CD4-positive, alpha-beta memory T cell (primary cell): ENCODE results near the gene MYO7A. TPM values are rescaled to one million over a fixed set of nuclear protein-coding genes. Genes with fewer than 3 reads are reported as not detected.

Source experiments
- CTCF ChIA-PET: fragments of 350-600 bp; sonication (Branson Sonifier 250); formaldehyde crosslinking; loops from one replicate; lab custom pipeline; 2021; ENCODE audit warnings: inconsistent platforms; ENCODE audit not compliant: partially characterized antibody; lab: Charles Lee
- POLR2A ChIA-PET: fragments of 350-600 bp; sonication (Branson Sonifier 250); formaldehyde crosslinking; loops from one replicate; lab custom pipeline; 2021; ENCODE audit not compliant: partially characterized antibody; lab: Charles Lee
- DNase-seq, 5 donors: peaks; one replicate each; pipeline versions ENCODE4 v3.0.0 to v3.0.0-alpha.2; 2020 to 2022; ENCODE audit warnings: mixed read lengths in 1 of 5
- H3K27ac ChIP-seq: one replicate; pipeline ENCODE4 v1.7.0; 2013; ENCODE audit warnings: low read depth, low read length
- H3K27me3 ChIP-seq: 2 replicates; pipeline ENCODE4 v1.7.0; 2013; ENCODE audit warnings: mild to moderate bottlenecking, low read length, moderate library complexity; ENCODE audit not compliant: insufficient read depth
- H3K36me3 ChIP-seq: 2 replicates; pipeline ENCODE4 v1.7.0; 2013; ENCODE audit warnings: mild to moderate bottlenecking, low read length, moderate library complexity; ENCODE audit not compliant: insufficient read depth
- H3K4me1 ChIP-seq: 2 replicates; pipeline ENCODE4 v1.7.0; 2013; ENCODE audit warnings: mild to moderate bottlenecking, low read length, moderate library complexity; ENCODE audit not compliant: insufficient read depth
- H3K4me3 ChIP-seq, 2 donors: one replicate each; pipeline ENCODE4 v1.7.0; 2013; ENCODE audit warnings: low read length in 2 of 2, mild to moderate bottlenecking in 1 of 2
- H3K9me3 ChIP-seq, 2 donors: one replicate each; pipeline ENCODE4 v1.7.0; 2013; ENCODE audit warnings: low read length in 2 of 2, control low read depth in 1 of 2; ENCODE audit not compliant: control insufficient read depth in 1 of 2
- H3K27ac Mint-ChIP-seq, 7 donors: one replicate each; pipeline ENCODE4 v1.8.0; 2020 to 2021; ENCODE audit warnings: mixed read lengths in 7 of 7, mild to moderate bottlenecking in 6 of 7, inconsistent platforms in 3 of 7, moderate library complexity in 3 of 7
- H3K27me3 Mint-ChIP-seq, 2 donors: one replicate each; pipeline ENCODE4 v1.8.0; 2020 to 2021; ENCODE audit warnings: mixed read lengths in 2 of 2
- H3K36me3 Mint-ChIP-seq, 2 donors: one replicate each; pipeline ENCODE4 v1.8.0; 2020 to 2021; ENCODE audit warnings: mixed read lengths in 2 of 2, inconsistent platforms in 1 of 2, mild to moderate bottlenecking in 1 of 2
- H3K4me1 Mint-ChIP-seq, 4 donors: one replicate each; pipeline ENCODE4 v1.8.0; 2020 to 2021; ENCODE audit warnings: mixed read lengths in 4 of 4, mild to moderate bottlenecking in 1 of 4
- H3K4me3 Mint-ChIP-seq, 8 donors: one replicate each; pipeline ENCODE4 v1.8.0; 2020 to 2021; ENCODE audit warnings: mixed read lengths in 8 of 8, mild to moderate bottlenecking in 7 of 8, moderate library complexity in 6 of 8, inconsistent platforms in 3 of 8
- H3K9me3 Mint-ChIP-seq, 8 donors: one replicate each; pipeline ENCODE4 v1.8.0; 2020 to 2021; ENCODE audit warnings: mixed read lengths in 8 of 8, mild to moderate bottlenecking in 5 of 8, inconsistent platforms in 3 of 8, moderate library complexity in 1 of 8
- intact Hi-C: fragments of 100-400 bp; cut with micrococcal nuclease; formaldehyde crosslinking; loops from one replicate; pipeline ENCODE4 v1.15.1; 2023
- polyA plus RNA-seq, 2 donors: library from polyadenylated mRNA; unstranded; fragments of 300-500 nt; fragmentation: Illumina TruSeq; gene quantifications; one replicate each; pipeline ENCODE4 v1.2.3, GENCODE V29; 2021
- total RNA-seq, 2 experiments: library from RNA; stranded (reverse); gene quantifications; one replicate each; pipeline ENCODE4 v1.2.3, GENCODE V29; 2021

The MYO7A gene
- total and polyA plus RNA-seq, 4 experiments from 2014 or later = 0.20 to 0.47 (median 0.24) TPM; not detected in 1

- no peaks in the 10 kb centered on the region for H3K4me1 ChIP-seq
- Mint-ChIP-seq H3K27ac (no peak overlapping the region), H3K27me3 (peaks cover 0 to 4% of the 10 kb centered on the region in 2 donors), H3K4me1 (no peaks in the 10 kb centered on the region), H3K4me3 (no peak overlapping the region), H3K9me3 (peaks cover 0 to 9% (median 0%) of the 10 kb centered on the region in 8 donors), H3K36me3 (no peaks in the 10 kb centered on the region)
- no peak overlapping the region for H3K27ac ChIP-seq
- no peaks in the 10 kb centered on the region for H3K27me3 ChIP-seq
- H3K9me3 ChIP-seq = no peaks in the 10 kb centered on the region
- intact Hi-C loops = no loop called here
- DNase-seq = no peak
- ChIA-PET CTCF (no interaction called here), POLR2A (no interaction called here)
- H3K4me3 ChIP-seq = no peak overlapping the region
- H3K36me3 ChIP-seq = no peaks in the 10 kb centered on the region
Observed at GRCh38 chr11:77215106-77215505, 87.1 kb downstream of the MYO7A start.

- intact Hi-C loops = no loop called here
- H3K36me3 ChIP-seq = no peaks in the 10 kb centered on the region
- Mint-ChIP-seq H3K27me3 (peaks cover 2 to 13% of the 10 kb centered on the region in 2 donors), H3K4me1 (no peaks in the 10 kb centered on the region), H3K27ac (no peak overlapping the region), H3K4me3 (no peak overlapping the region), H3K36me3 (no peaks in the 10 kb centered on the region), H3K9me3 (peaks cover 0 to 11% (median 0%) of the 10 kb centered on the region in 8 donors)
- no peak overlapping the region for H3K4me3 ChIP-seq
- ChIA-PET POLR2A (no interaction called here), CTCF (no interaction called here)
- no peak for DNase-seq
- H3K27me3 ChIP-seq = no peaks in the 10 kb centered on the region
- H3K9me3 ChIP-seq = no peaks in the 10 kb centered on the region
- H3K27ac ChIP-seq = no peak overlapping the region
- H3K4me1 ChIP-seq = no peaks in the 10 kb centered on the region
Observed at GRCh38 chr11:77217156-77217555, 89.1 kb downstream of the MYO7A start.

GRCh38 chr11:77223797-77224196 lies 95.8 kb downstream of the MYO7A start:
- Histone ChIP-seq H3K27me3 (no peaks in the 10 kb centered on the region), H3K4me1 (no peaks in the 10 kb centered on the region), H3K4me3 (no peak overlapping the region), H3K36me3 (no peaks in the 10 kb centered on the region), H3K9me3 (no peaks in the 10 kb centered on the region), H3K27ac (no peak overlapping the region)
- Mint-ChIP-seq H3K27ac (no peak overlapping the region), H3K4me1 (no peaks in the 10 kb centered on the region), H3K9me3 (peaks cover 0 to 14% (median under 1%) of the 10 kb centered on the region in 8 donors), H3K36me3 (no peaks in the 10 kb centered on the region), H3K4me3 (no peak overlapping the region), H3K27me3 (peaks cover 14 to 37% of the 10 kb centered on the region in 2 donors)
- no peak for DNase-seq
- intact Hi-C loops = no loop called here
- ChIA-PET POLR2A (no interaction called here), CTCF (no interaction called here)

GRCh38 chr11:77230878-77231605 lies 103.0 kb downstream of the MYO7A start:
- Histone ChIP-seq H3K27ac (no peak overlapping the region), H3K4me3 (no peak overlapping the region), H3K27me3 (no peaks in the 10 kb centered on the region), H3K9me3 (no peaks in the 10 kb centered on the region), H3K36me3 (no peaks in the 10 kb centered on the region), H3K4me1 (no peaks in the 10 kb centered on the region)
- Mint-ChIP-seq H3K9me3 (peaks cover 0 to 5% (median 0%) of the 10 kb centered on the region in 8 donors), H3K4me3 (no peak overlapping the region), H3K4me1 (no peaks in the 10 kb centered on the region), H3K36me3 (no peaks in the 10 kb centered on the region), H3K27me3 (peaks cover 9 to 15% of the 10 kb centered on the region in 2 donors), H3K27ac (no peak overlapping the region)
- CTCF ChIA-PET = no interaction called here
- POLR2A ChIA-PET = no interaction called here
- intact Hi-C loops = no loop called here
- DNase-seq = no peak

- CTCF ChIA-PET = no interaction called here
- Histone ChIP-seq H3K9me3 (no peaks in the 10 kb centered on the region), H3K27ac (no peak overlapping the region), H3K27me3 (no peaks in the 10 kb centered on the region), H3K4me1 (no peaks in the 10 kb centered on the region), H3K4me3 (no peak overlapping the region), H3K36me3 (no peaks in the 10 kb centered on the region)
- intact Hi-C loops = no loop called here
- POLR2A ChIA-PET = no interaction called here
- H3K27me3 Mint-ChIP-seq = peaks cover 9 to 12% of the 10 kb centered on the region in 2 donors
- no peaks in the 10 kb centered on the region for H3K4me1 Mint-ChIP-seq
- peaks cover 0 to 5% (median 0%) of the 10 kb centered on the region in 8 donors for H3K9me3 Mint-ChIP-seq
- no peak overlapping the region for H3K27ac Mint-ChIP-seq
- no peak for DNase-seq
- no peaks in the 10 kb centered on the region for H3K36me3 Mint-ChIP-seq
- no peak overlapping the region for H3K4me3 Mint-ChIP-seq
Observed at GRCh38 chr11:77231800-77232199, 103.8 kb downstream of the MYO7A start.

GRCh38 chr11:77232242-77232641 lies 104.2 kb downstream of the MYO7A start:
- CTCF ChIA-PET = interaction anchor here (1.0 kb wide), 1 partner anchor 105 kb away, joined by 3 read pairs; no protein-coding TSS in a partner anchor

GRCh38 chr11:77233011-77233410 lies 105.0 kb downstream of the MYO7A start:
- H3K36me3 Mint-ChIP-seq = no peaks in the 10 kb centered on the region
- no peaks in the 10 kb centered on the region for H3K27me3 ChIP-seq
- CTCF ChIA-PET = interaction anchor here (1.0 kb wide), 1 partner anchor 106 kb away, joined by 3 read pairs; no protein-coding TSS in a partner anchor
- H3K4me1 ChIP-seq = no peaks in the 10 kb centered on the region
- no peaks in the 10 kb centered on the region for H3K9me3 ChIP-seq
- H3K27me3 Mint-ChIP-seq = peaks cover 4 to 5% of the 10 kb centered on the region in 2 donors
- H3K4me1 Mint-ChIP-seq = no peaks in the 10 kb centered on the region
- H3K27ac Mint-ChIP-seq = no peak overlapping the region
- DNase-seq = no peak
- H3K4me3 Mint-ChIP-seq = no peak overlapping the region
- no peak overlapping the region for H3K27ac ChIP-seq
- H3K4me3 ChIP-seq = no peak overlapping the region
- H3K9me3 Mint-ChIP-seq = peaks cover 0 to 1% (median 0%) of the 10 kb centered on the region in 8 donors
- POLR2A ChIA-PET = no interaction called here
- intact Hi-C loops = no loop called here
- no peaks in the 10 kb centered on the region for H3K36me3 ChIP-seq

More at GRCh38 chr11:77232242-77232641, 104.2 kb downstream of the MYO7A start:
- H3K27ac ChIP-seq = no peak overlapping the region
- Mint-ChIP-seq H3K27me3 (peaks cover 6 to 9% of the 10 kb centered on the region in 2 donors), H3K27ac (no peak overlapping the region), H3K36me3 (no peaks in the 10 kb centered on the region), H3K4me3 (no peak overlapping the region), H3K9me3 (peaks cover 0 to 1% (median 0%) of the 10 kb centered on the region in 8 donors), H3K4me1 (no peaks in the 10 kb centered on the region)
- H3K4me1 ChIP-seq = no peaks in the 10 kb centered on the region
- no peaks in the 10 kb centered on the region for H3K36me3 ChIP-seq
- no peak for DNase-seq
- H3K27me3 ChIP-seq = no peaks in the 10 kb centered on the region
- no peaks in the 10 kb centered on the region for H3K9me3 ChIP-seq
- intact Hi-C loops = no loop called here
- no peak overlapping the region for H3K4me3 ChIP-seq
- POLR2A ChIA-PET = no interaction called here
